HG02973 (cell line): ENCODE measurements around the gene C1QC.

Experiments used
- ATAC-seq: cut with Tn5 transposase; IDR thresholded peaks from one replicate; pipeline ENCODE4 v1.9.1; 2021; ENCODE audit warnings: moderate library complexity; ENCODE audit not compliant: unreplicated experiment

C1QC gene

GRCh38 chr1:22619252-22619651 is 24.2 kb upstream of the C1QC start:
- no peak for ATAC-seq

- no peak for ATAC-seq
Measured at GRCh38 chr1:22619798-22620197, 23.6 kb upstream of the C1QC start.

- ATAC-seq, result no peak
Measured at GRCh38 chr1:22621761-22622160, 21.7 kb upstream of the C1QC start.

- no peak for ATAC-seq
Measured at GRCh38 chr1:22625262-22625925, 18.0 kb upstream of the C1QC start.

GRCh38 chr1:22626237-22627157 is 16.9 kb upstream of the C1QC start:
- no peak for ATAC-seq

GRCh38 chr1:22627331-22627730 is 16.1 kb upstream of the C1QC start:
- no peak for ATAC-seq

- no peak for ATAC-seq
Measured at GRCh38 chr1:22628698-22629444, 14.6 kb upstream of the C1QC start.

- no peak for ATAC-seq
Measured at GRCh38 chr1:22629886-22630285, 13.5 kb upstream of the C1QC start.

GRCh38 chr1:22633697-22634463 is 9.6 kb upstream of the C1QC start:
- ATAC-seq, result no peak

- no peak for ATAC-seq
Measured at GRCh38 chr1:22635436-22635835, 8.0 kb upstream of the C1QC start.

- no peak for ATAC-seq
Measured at GRCh38 chr1:22636353-22636752, 7.1 kb upstream of the C1QC start, which contains the start of gene C1QA. Gene C1QA, plus strand, starts transcription at chr1:22636628. Its CDS starts 989 bp downstream, at chr1:22637617.

GRCh38 chr1:22636927-22637326 is 6.5 kb upstream of the C1QC start:
- ATAC-seq, result no peak

GRCh38 chr1:22637907-22638445 is 5.5 kb upstream of the C1QC start:
- no peak for ATAC-seq

GRCh38 chr1:22638476-22639234 is 4.8 kb upstream of the C1QC start:
- ATAC-seq, result no peak

- no peak for ATAC-seq
Measured at GRCh38 chr1:22639286-22639685, 4.1 kb upstream of the C1QC start.

- no peak for ATAC-seq
Measured at GRCh38 chr1:22641247-22641646, 2.2 kb upstream of the C1QC start.

GRCh38 chr1:22641906-22642636 is 1.4 kb upstream of the C1QC start:
- ATAC-seq, result no peak

GRCh38 chr1:22643928-22644327 is 495 bp downstream of the C1QC start:
- ATAC-seq, result no peak

GRCh38 chr1:22645931-22646330 is 2.5 kb downstream of the C1QC start:
- ATAC-seq, result no peak
